ENCODE data around the gene HRH2.

The HRH2 gene

DNA sequence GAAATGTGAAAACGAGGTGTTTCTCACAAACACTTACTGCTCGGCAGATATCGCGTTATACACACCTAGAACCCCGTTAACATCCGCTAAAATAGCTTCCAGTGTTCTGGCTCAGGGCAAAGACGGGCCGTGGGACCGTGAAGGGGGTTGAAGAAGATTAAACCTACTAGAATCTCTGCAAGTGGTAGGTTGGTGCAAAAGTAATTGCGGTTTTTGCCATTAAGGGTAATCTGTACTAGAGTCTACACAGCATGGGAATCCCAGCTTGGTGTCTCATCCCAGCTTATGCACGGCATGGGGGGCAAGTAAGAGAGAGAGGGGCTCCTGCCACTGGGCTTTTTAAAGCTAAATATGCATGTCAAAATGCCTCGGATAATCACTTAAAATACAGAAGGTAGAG lies 43.9 kb downstream of the HRH2 start:
- DNase-seq (ENCODE audit: low spot score): no peak
- in situ Hi-C loops (cut with MboI; ENCODE audit: low pct_unique_long_range_greater_than_20kb, low sequenced_read_pairs, unreplicated experiment): no loop called here
- TF ChIP-seq, protein P1, sequence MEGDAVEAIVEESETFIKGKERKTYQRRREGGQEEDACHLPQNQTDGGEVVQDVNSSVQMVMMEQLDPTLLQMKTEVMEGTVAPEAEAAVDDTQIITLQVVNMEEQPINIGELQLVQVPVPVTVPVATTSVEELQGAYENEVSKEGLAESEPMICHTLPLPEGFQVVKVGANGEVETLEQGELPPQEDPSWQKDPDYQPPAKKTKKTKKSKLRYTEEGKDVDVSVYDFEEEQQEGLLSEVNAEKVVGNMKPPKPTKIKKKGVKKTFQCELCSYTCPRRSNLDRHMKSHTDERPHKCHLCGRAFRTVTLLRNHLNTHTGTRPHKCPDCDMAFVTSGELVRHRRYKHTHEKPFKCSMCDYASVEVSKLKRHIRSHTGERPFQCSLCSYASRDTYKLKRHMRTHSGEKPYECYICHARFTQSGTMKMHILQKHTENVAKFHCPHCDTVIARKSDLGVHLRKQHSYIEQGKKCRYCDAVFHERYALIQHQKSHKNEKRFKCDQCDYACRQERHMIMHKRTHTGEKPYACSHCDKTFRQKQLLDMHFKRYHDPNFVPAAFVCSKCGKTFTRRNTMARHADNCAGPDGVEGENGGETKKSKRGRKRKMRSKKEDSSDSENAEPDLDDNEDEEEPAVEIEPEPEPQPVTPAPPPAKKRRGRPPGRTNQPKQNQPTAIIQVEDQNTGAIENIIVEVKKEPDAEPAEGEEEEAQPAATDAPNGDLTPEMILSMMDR (IDR thresholded peaks at IDR 0.05; ENCODE audit: extremely low read depth, insufficient read depth, missing control alignments): no peak

- TF ChIP-seq, protein P1 (IDR thresholded peaks at IDR 0.05; ENCODE audit: extremely low read depth, insufficient read depth, missing control alignments): no peak
- in situ Hi-C loops (cut with MboI; ENCODE audit: low pct_unique_long_range_greater_than_20kb, low sequenced_read_pairs, unreplicated experiment): no loop called here
- DNase-seq (ENCODE audit: low spot score): no peak
These were observed 48.6 kb downstream of the HRH2 start for GRCh38 chr5:175706499-175706898.

GRCh38 chr5:175707751-175708375 lies 50.0 kb downstream of the HRH2 start:
- TF ChIP-seq, protein P1 (IDR thresholded peaks at IDR 0.05; ENCODE audit: extremely low read depth, insufficient read depth, missing control alignments): no peak
- in situ Hi-C loops (cut with MboI; ENCODE audit: low pct_unique_long_range_greater_than_20kb, low sequenced_read_pairs, unreplicated experiment): no loop called here
- no peak for DNase-seq (ENCODE audit: low spot score)

DNA sequence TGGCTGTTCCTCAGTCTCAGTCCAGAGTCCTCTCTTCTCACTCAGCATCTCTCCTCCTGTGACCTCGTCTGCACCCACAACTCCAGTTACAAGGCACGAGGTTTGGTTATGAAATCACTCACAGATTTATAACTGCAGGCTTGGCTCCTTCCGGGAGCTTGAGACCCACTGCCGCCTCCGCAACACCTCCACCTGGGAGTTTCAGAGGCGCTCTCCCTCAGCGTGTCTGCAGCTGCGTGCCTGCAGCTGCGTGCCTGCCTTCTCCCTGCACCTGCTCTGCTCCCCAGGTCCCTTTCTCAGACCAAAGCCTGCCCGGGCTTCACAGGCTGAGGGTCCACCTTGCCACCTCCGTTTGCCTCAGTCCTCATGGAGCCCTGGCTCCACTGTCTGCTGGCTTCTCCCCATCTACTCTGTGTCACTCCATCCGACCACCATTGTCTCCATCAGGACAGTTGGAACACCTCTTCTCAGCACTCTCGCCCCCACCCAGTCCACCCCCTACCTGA lies 51.5 kb downstream of the HRH2 start:
- in situ Hi-C loops (cut with MboI; ENCODE audit: low pct_unique_long_range_greater_than_20kb, low sequenced_read_pairs, unreplicated experiment): no loop called here
- no peak for DNase-seq (ENCODE audit: low spot score)
- TF ChIP-seq, protein P1 (IDR thresholded peaks at IDR 0.05; ENCODE audit: extremely low read depth, insufficient read depth, missing control alignments): no peak

- no peak for DNase-seq (ENCODE audit: low spot score)
- TF ChIP-seq, protein P1 (IDR thresholded peaks at IDR 0.05; ENCODE audit: extremely low read depth, insufficient read depth, missing control alignments): no peak
- in situ Hi-C loops (cut with MboI; ENCODE audit: low pct_unique_long_range_greater_than_20kb, low sequenced_read_pairs, unreplicated experiment): no loop called here
These were observed 52.5 kb downstream of the HRH2 start for GRCh38 chr5:175710326-175710725.

DNA sequence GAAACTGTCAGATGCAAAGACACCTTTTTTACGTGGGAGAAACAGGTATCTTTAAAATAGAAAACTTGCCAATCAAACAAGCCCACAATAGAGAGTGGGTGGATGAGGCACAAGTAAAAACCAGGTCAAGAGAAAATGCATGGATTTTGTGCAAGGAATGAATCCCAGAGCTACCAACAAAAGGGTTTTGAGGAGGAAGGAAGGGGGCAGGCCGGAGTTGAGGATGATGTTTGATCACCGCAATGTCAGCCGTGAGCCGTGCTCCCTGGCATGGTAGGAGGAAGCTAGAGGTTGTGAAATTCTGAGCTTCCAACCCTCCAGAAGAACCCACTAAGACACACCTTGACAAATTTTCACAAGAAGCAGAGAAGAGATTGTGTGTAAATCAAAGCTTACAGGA lies 53.2 kb downstream of the HRH2 start:
- TF ChIP-seq, protein P1 (IDR thresholded peaks at IDR 0.05; ENCODE audit: extremely low read depth, insufficient read depth, missing control alignments): no peak
- in situ Hi-C loops (cut with MboI; ENCODE audit: low pct_unique_long_range_greater_than_20kb, low sequenced_read_pairs, unreplicated experiment): no loop called here
- DNase-seq (ENCODE audit: low spot score): no peak

Data from GM13977 (cell line).